ENCODE data around the gene OTOA.
"Not testable (repeated sequence)": the region's sequence is repeated elsewhere in the genome, so short reads cannot be mapped to it uniquely, and the experiment has no call there.

OTOA gene

DNA sequence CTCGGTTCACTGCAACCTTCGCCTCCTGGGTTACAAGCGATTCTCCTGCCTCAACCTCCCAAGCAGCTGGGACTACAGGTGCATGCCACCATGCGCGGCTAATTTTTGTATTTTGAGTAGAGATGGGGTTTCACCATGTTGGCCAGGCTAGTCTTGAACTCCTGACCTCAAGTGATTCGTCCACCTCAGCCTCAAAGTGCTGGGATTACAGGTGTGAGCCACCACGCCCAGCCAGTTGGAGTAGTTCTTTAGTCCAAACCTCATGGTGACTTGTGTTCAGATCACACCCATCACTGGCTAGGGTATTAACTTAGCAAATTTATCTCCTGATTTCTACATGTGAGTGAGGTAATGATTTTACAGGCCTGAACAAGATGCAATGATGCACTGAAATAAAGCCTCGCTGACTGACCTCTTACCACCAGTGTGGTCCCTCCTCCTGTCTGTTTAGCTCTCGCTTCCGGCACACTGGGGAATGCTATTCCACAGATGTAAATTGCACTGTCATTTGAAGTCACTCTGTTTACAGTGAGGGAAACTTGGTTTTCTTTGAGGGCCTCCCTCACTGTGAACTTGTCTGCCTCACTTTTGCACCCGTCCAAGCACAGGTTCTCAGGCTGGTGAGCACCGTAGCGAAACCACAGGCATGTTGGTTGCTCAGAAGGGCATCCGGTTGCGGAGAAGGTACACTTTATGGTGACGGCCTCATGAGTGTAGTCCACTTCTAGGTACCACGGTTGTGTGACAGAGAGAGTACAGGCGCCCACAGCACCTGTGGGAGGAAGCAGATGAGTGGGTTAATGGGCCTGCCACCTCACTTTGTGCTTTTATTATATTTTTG lies 16.8 kb upstream of the OTOA start:
- FAIRE-seq (peak; percentile 99), DNase-seq (ENCODE audit: insufficient read length) (peak; percentile 38)
- 0 out of 2 replicates have a peak, but pooled peaks have one; percentile 20 for TF ChIP-seq POLR2AphosphoS5 (IDR thresholded peaks at IDR 0.05; ENCODE audit: low read depth, low read length)
- TF ChIP-seq POLR2A (IDR thresholded peaks at IDR 0.05; ENCODE audit: low read depth, low read length), result no peak
- no peak for TF ChIP-seq TAF1 (IDR thresholded peaks at IDR 0.05; ENCODE audit: borderline replicate concordance, low read depth, low read length)

DNA sequence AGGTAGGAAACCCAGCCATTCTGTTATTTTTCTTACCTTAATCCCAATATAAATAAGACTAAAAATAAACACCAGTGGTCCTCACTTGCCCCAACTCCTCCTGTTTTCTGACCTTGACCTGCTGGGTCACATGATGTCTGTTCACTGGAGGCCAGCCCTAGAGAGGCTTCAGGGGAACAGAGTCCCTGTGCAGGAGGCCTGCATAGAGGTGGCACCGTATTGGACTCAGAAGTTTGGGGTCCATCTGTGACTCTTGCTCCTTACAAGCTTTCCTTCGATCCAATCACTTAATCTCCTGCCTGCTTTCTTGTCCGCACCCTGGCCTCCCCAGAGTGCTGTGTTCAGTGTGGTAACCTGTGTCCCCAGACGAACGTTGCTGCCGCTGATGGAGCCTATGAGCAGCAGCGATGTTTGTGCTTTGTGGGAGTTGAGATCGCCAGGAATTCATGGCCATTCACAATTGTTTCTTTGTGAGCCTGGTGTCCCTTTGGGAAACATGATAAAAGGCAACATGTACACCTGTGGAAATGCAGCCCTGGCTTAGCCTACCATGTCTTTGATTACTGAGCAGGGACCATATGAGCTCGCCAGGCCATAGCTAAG lies 16.1 kb upstream of the OTOA start:
- no peak for FAIRE-seq
- TF ChIP-seq POLR2AphosphoS5 (IDR thresholded peaks at IDR 0.05; ENCODE audit: low read depth, low read length), result no peak
- no peak for TF ChIP-seq TAF1 (IDR thresholded peaks at IDR 0.05; ENCODE audit: borderline replicate concordance, low read depth, low read length)
- TF ChIP-seq POLR2A (IDR thresholded peaks at IDR 0.05; ENCODE audit: low read depth, low read length), result no peak

GRCh38 chr16:21649826-21650406 lies 13.9 kb upstream of the OTOA start:
- FAIRE-seq; DNase-seq (ENCODE audit: insufficient read length): not testable (repeated sequence)

More for the DNA sequence above, 16.1 kb upstream of the OTOA start:
- no peak for DNase-seq (ENCODE audit: insufficient read length)

GRCh38 chr16:21650521-21650920 lies 13.2 kb upstream of the OTOA start:
- FAIRE-seq (no peak), DNase-seq (ENCODE audit: insufficient read length) (no peak)
- TF ChIP-seq TAF1 (IDR thresholded peaks at IDR 0.05; ENCODE audit: borderline replicate concordance, low read depth, low read length) (no peak), POLR2AphosphoS5 (IDR thresholded peaks at IDR 0.05; ENCODE audit: low read depth, low read length) (no peak), POLR2A (IDR thresholded peaks at IDR 0.05; ENCODE audit: low read depth, low read length) (no peak)

DNA sequence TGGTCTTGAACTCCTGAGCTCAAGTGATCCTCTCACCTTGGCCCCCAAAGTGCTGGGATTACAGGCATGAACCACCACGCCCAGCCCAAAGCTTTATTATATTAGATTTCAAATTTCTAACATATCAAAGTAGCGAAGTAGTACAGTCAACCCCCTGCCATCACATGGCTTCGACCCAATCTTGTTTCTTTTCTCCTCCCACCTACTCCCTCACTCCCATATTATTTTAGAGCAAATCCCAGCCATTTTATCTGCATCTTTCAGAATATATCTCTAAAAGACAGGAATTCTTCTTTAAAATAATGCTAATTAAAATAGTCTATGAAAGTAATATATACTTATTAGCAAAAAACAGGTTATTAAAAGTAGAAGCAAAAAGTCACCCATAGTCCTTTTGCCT lies 12.3 kb upstream of the OTOA start:
- FAIRE-seq (no peak), DNase-seq (ENCODE audit: insufficient read length) (no peak)
- TF ChIP-seq POLR2A (IDR thresholded peaks at IDR 0.05; ENCODE audit: low read depth, low read length) (no peak), POLR2AphosphoS5 (IDR thresholded peaks at IDR 0.05; ENCODE audit: low read depth, low read length) (no peak), TAF1 (IDR thresholded peaks at IDR 0.05; ENCODE audit: borderline replicate concordance, low read depth, low read length) (no peak)

DNA sequence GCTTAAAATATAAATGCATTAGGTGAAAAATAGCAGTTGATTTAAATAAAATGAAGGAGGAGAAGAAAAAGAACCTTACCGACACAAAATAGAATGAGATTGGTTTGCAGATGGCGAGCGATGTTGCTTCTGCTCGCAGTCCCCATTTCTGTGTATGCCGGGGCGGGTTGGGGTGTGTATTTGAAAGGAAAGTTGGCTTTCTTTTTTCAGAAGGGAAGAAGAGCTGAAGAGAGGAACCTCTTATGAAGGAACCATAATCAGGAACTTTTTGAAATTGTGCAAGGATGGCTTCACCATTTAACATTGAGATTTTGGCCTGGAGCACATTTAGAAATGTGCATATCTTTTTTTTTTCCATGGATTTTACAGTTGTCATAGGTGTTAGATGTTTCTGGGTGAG lies 11.3 kb upstream of the OTOA start, which contains the start of gene IGSF6:
Gene IGSF6, minus strand, starts transcription at position 156 of the 400 bp plus-strand sequence. Its CDS starts 10 bp downstream, at position 146.
- TF ChIP-seq POLR2A (IDR thresholded peaks at IDR 0.05; ENCODE audit: low read depth, low read length), result no peak
- no peak for TF ChIP-seq TAF1 (IDR thresholded peaks at IDR 0.05; ENCODE audit: borderline replicate concordance, low read depth, low read length)
- TF ChIP-seq POLR2AphosphoS5 (IDR thresholded peaks at IDR 0.05; ENCODE audit: low read depth, low read length), result no peak
- FAIRE-seq, result no peak
- no peak for DNase-seq (ENCODE audit: insufficient read length)

- TF ChIP-seq TAF1 (IDR thresholded peaks at IDR 0.05; ENCODE audit: borderline replicate concordance, low read depth, low read length), result no peak
- TF ChIP-seq POLR2A (IDR thresholded peaks at IDR 0.05; ENCODE audit: low read depth, low read length), result no peak
- no peak for TF ChIP-seq POLR2AphosphoS5 (IDR thresholded peaks at IDR 0.05; ENCODE audit: low read depth, low read length)
- no peak for FAIRE-seq
Measured at GRCh38 chr16:21653571-21653970, 10.2 kb upstream of the OTOA start.

GRCh38 chr16:21654466-21654865 lies 9.3 kb upstream of the OTOA start:
- TF ChIP-seq POLR2A (IDR thresholded peaks at IDR 0.05; ENCODE audit: low read depth, low read length) (no peak), POLR2AphosphoS5 (IDR thresholded peaks at IDR 0.05; ENCODE audit: low read depth, low read length) (no peak), TAF1 (IDR thresholded peaks at IDR 0.05; ENCODE audit: borderline replicate concordance, low read depth, low read length) (no peak)
- FAIRE-seq (no peak), DNase-seq (ENCODE audit: insufficient read length) (no peak)

More at GRCh38 chr16:21653571-21653970, 10.2 kb upstream of the OTOA start:
- DNase-seq (ENCODE audit: insufficient read length), result no peak

DNA sequence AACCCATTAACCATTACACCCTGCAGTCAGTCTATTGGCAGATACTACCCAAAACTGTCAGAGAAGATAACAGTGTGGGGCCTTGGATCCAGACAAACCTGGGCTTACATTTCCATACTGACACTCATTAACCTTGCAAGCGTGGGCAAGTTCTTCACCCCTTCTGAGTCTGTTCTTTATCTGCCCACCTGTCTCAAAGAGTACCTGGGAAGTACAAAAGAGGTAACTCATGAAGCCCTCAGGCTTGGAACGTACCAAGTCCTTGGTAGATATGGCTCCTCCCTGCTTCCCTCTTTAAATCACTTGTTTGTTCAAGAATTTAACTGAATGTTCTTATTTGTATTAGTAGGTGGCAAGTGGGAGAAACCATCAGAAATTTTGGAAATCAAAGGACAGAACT lies 8.9 kb upstream of the OTOA start:
- no peak for TF ChIP-seq POLR2AphosphoS5 (IDR thresholded peaks at IDR 0.05; ENCODE audit: low read depth, low read length)
- TF ChIP-seq TAF1 (IDR thresholded peaks at IDR 0.05; ENCODE audit: borderline replicate concordance, low read depth, low read length), result no peak
- TF ChIP-seq POLR2A (IDR thresholded peaks at IDR 0.05; ENCODE audit: low read depth, low read length), result no peak
- no peak for DNase-seq (ENCODE audit: insufficient read length)
- no peak for FAIRE-seq

DNA sequence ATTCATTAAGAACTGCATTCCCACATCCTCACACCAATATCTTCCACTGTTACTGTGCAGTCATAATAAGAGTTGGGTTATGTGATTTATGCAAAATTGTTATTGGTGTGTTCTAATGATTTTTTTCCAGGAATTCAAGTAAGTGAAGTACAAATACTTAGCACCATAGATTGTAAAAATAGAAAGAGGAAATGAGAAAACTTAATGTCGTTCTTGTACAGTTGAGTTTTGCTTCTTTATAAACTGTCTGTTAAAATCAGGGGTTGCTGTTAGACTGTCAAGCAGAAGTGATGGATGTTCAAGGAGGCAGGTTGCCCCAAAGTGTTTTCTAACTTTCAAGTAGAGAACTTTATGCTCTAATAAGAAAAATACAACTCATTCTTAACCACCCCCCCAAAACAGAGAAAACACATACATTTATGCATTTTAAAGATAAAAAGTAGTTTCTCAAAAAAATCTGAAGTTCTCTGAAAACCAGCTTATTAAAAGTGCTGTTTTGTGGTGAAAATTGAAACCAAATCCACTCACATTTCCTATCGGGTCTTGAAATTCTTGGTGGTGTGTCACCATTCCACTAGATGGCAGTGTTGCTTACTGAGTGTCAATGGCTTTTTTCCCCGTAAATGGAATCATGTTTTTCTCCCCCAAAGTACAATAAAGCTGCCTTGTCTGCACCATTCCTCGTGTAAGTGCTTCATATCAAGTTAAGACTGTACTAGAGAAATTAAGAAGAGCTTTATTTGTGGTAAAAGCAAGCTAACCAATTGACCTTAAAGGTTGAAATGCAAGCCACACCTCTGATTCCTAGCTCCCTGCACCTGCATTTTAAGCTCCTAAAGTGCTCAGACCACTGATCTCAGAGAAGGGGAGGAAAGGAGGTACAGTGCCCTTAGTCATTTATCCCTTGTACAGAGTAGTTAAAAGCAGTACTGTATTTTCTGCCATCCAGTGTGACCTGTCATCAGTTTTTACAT lies 6.7 kb upstream of the OTOA start:
- FAIRE-seq, result peak; percentile 83
- no peak for DNase-seq (ENCODE audit: insufficient read length)
- TF ChIP-seq POLR2A (IDR thresholded peaks at IDR 0.05; ENCODE audit: low read depth, low read length) (no peak), POLR2AphosphoS5 (IDR thresholded peaks at IDR 0.05; ENCODE audit: low read depth, low read length) (no peak), TAF1 (IDR thresholded peaks at IDR 0.05; ENCODE audit: borderline replicate concordance, low read depth, low read length) (no peak)

- FAIRE-seq (no peak), DNase-seq (ENCODE audit: insufficient read length) (no peak)
- TF ChIP-seq TAF1 (IDR thresholded peaks at IDR 0.05; ENCODE audit: borderline replicate concordance, low read depth, low read length) (no peak), POLR2AphosphoS5 (IDR thresholded peaks at IDR 0.05; ENCODE audit: low read depth, low read length) (no peak), POLR2A (IDR thresholded peaks at IDR 0.05; ENCODE audit: low read depth, low read length) (no peak)
Measured at GRCh38 chr16:21659124-21659523, 4.6 kb upstream of the OTOA start.
